IMR-90 (cell line): ENCODE data around the gene ANK2. TPM values are rescaled to one million over a fixed set of nuclear protein-coding genes. Genes with fewer than 3 reads are reported as not detected.

Experiments
- ATAC-seq: fragments of 200-7000 bp; cut with Tn5 transposase; 2 replicates; pipeline ENCODE4 v1.9.1; 2020; ENCODE audit warnings: low read depth, mild to moderate bottlenecking, moderate library complexity
- BruUV-seq: library from RNA; stranded (reverse); fragments of 400-500 nt; replicated peaks from 2 replicates; lab custom pipeline; 2021; lab: Mats Ljungman, UMichigan
- CTCF ChIA-PET: fragments of 300-600 bp; formaldehyde crosslinking; extraction: SDS; loops from one replicate; lab custom pipeline; 2021; ENCODE audit warnings: antibody characterized with exemption; lab: Yijun Ruan, JAX
- POLR2A ChIA-PET: fragments of 300-600 bp; sonication (Branson Sonifier 250); formaldehyde crosslinking; loops from one replicate; lab custom pipeline; 2022; ENCODE audit warnings: antibody characterized with exemption; ENCODE audit not compliant: unreplicated experiment; lab: Charles Lee
- DNase-seq: peaks from one replicate; pipeline ENCODE4 v3.0.0; 2013
- H2AFZ ChIP-seq: replicated peaks from 2 replicates; pipeline ENCODE3; 2013; ENCODE audit warnings: low read length, mild to moderate bottlenecking; ENCODE audit not compliant: poor library complexity
- H2AK5ac ChIP-seq: 2 replicates; pipeline ENCODE4 v1.6.1; 2013; ENCODE audit warnings: low read depth, low read length, inconsistent platforms
- H2AK9ac ChIP-seq: replicated peaks from 2 replicates; pipeline ENCODE3; 2013; ENCODE audit warnings: mild to moderate bottlenecking, low read depth, low read length, moderate library complexity; ENCODE audit not compliant: poor library complexity
- H2BK120ac ChIP-seq: 2 replicates; pipeline ENCODE4 v1.6.1; 2013; ENCODE audit warnings: low read depth, low read length, inconsistent platforms
- H2BK15ac ChIP-seq: 3 replicates; pipeline ENCODE4 v1.6.1; 2013; ENCODE audit warnings: low read depth, low read length, inconsistent platforms
- H2BK20ac ChIP-seq: 2 replicates; pipeline ENCODE4 v1.6.1; 2013; ENCODE audit warnings: low read depth, mild to moderate bottlenecking, inconsistent platforms, low read length, moderate library complexity
- H2BK5ac ChIP-seq: 2 replicates; pipeline ENCODE4 v1.6.1; 2013; ENCODE audit warnings: mild to moderate bottlenecking, low read depth, low read length, inconsistent platforms; ENCODE audit not compliant: poor library complexity, severe bottlenecking
- H3K14ac ChIP-seq: replicated peaks from 2 replicates; pipeline ENCODE4 v1.6.1; 2013; ENCODE audit warnings: low read depth, low read length, inconsistent platforms
- H3K18ac ChIP-seq: 2 replicates; pipeline ENCODE4 v1.6.1; 2013; ENCODE audit warnings: low read depth, low read length, control low read depth
- H3K23ac ChIP-seq: 2 replicates; pipeline ENCODE4 v1.6.1; 2013; ENCODE audit warnings: low read depth, low read length, inconsistent platforms
- H3K27ac ChIP-seq: 2 replicates; pipeline ENCODE4 v1.5.1; 2013; ENCODE audit warnings: mild to moderate bottlenecking, control low read depth, low read length; ENCODE audit not compliant: insufficient read depth
- H3K27me3 ChIP-seq: 2 replicates; pipeline ENCODE4 v1.6.1; 2013; ENCODE audit warnings: low read length; ENCODE audit not compliant: control insufficient read depth, insufficient read depth
- H3K36me3 ChIP-seq: 2 replicates; pipeline ENCODE4 v1.6.1; 2013; ENCODE audit warnings: low read length, mixed read lengths; ENCODE audit not compliant: control insufficient read depth, insufficient read depth
- H3K4ac ChIP-seq: 2 replicates; pipeline ENCODE4 v1.6.1; 2013; ENCODE audit warnings: low read depth, low read length, inconsistent platforms
- H3K4me1 ChIP-seq: 2 replicates; pipeline ENCODE4 v1.6.1; 2013; ENCODE audit warnings: low read length, mixed read lengths; ENCODE audit not compliant: control insufficient read depth, insufficient read depth
- H3K4me2 ChIP-seq: 2 replicates; pipeline ENCODE4 v1.6.1; 2013; ENCODE audit warnings: low read depth, mild to moderate bottlenecking, control low read depth, low read length, moderate library complexity
- H3K4me3 ChIP-seq: 2 replicates; pipeline ENCODE4 v1.5.1; 2013; ENCODE audit warnings: low read depth, mild to moderate bottlenecking, control low read depth, low read length, moderate library complexity; ENCODE audit not compliant: insufficient read depth
- H3K56ac ChIP-seq: 2 replicates; pipeline ENCODE4 v1.6.1; 2013; ENCODE audit warnings: low read length, inconsistent platforms; ENCODE audit not compliant: insufficient read depth; ENCODE audit errors: extremely low read depth
- H3K79me1 ChIP-seq, 2 experiments: 2 replicates each; pipeline ENCODE4 v1.6.1; 2013; ENCODE audit warnings: low read length in 2 of 2, inconsistent platforms in 1 of 2, low read depth in 1 of 2
- H3K9ac ChIP-seq: 2 replicates; pipeline ENCODE4 v1.6.1; 2013; ENCODE audit warnings: low read depth, low read length, control low read depth
- H3K9me1 ChIP-seq: 2 replicates; pipeline ENCODE4 v1.6.1; 2013; ENCODE audit warnings: low read length, inconsistent platforms; ENCODE audit not compliant: insufficient read depth
- H3K9me3 ChIP-seq: 2 replicates; pipeline ENCODE4 v1.6.1; 2013; ENCODE audit warnings: low read length; ENCODE audit not compliant: control insufficient read depth, insufficient read depth
- H4K20me1 ChIP-seq: 2 replicates; pipeline ENCODE4 v1.6.1; 2013; ENCODE audit warnings: low read length, inconsistent platforms; ENCODE audit not compliant: insufficient read depth
- H4K5ac ChIP-seq: 2 replicates; pipeline ENCODE4 v1.6.1; 2013; ENCODE audit warnings: mild to moderate bottlenecking, low read depth, low read length, control low read depth
- H4K8ac ChIP-seq, 2 experiments: 2 replicates each; pipeline ENCODE4 v1.6.1; 2013; ENCODE audit warnings: low read depth in 2 of 2, low read length in 2 of 2, control low read depth in 1 of 2, inconsistent platforms in 1 of 2
- H4K91ac ChIP-seq: 2 replicates; pipeline ENCODE4 v1.6.1; 2013; ENCODE audit warnings: low read depth, low read length, inconsistent platforms; ENCODE audit not compliant: insufficient read depth
- BHLHE40 ChIP-seq: fragments of 150-350 bp; IDR thresholded peaks from 2 replicates; pipeline ENCODE4 v1.6.1; 2016; ENCODE audit warnings: mild to moderate bottlenecking, low read depth, low read length
- FOS ChIP-seq: fragments of 150-350 bp; IDR thresholded peaks from 2 replicates; pipeline ENCODE4 v1.6.1; 2016; ENCODE audit warnings: low read depth, low read length
- MAFK ChIP-seq: IDR thresholded peaks from 2 replicates; pipeline ENCODE4 v1.6.1; 2012; ENCODE audit warnings: low read depth, low read length, improper control_type of control experiment
- MXI1 ChIP-seq: IDR thresholded peaks from 2 replicates; pipeline ENCODE4 v1.6.1; 2012; ENCODE audit warnings: low read depth, mild to moderate bottlenecking, low read length, moderate library complexity, borderline replicate concordance
- POLR2A ChIP-seq: IDR thresholded peaks from 2 replicates; pipeline ENCODE4 v1.6.1; 2012; ENCODE audit warnings: mild to moderate bottlenecking, low read depth, low read length
- RCOR1 ChIP-seq: IDR thresholded peaks from 2 replicates; pipeline ENCODE4 v1.6.1; 2012; ENCODE audit warnings: mild to moderate bottlenecking, low read length, improper control_type of control experiment; ENCODE audit not compliant: insufficient replicate concordance
- WGBS, 2 experiments: methylation state at CpG; one replicate each; pipeline versions ENCODE4 v1.1.5 to v1.1.7; 2013; ENCODE audit warnings: missing lambda C conversion rate in 2 of 2; ENCODE audit not compliant: insufficient read length in 1 of 2; ENCODE audit errors: extremely low coverage in 2 of 2; 5-methylcytosine and 5-hydroxymethylcytosine counted together
- dilution Hi-C: fragments of 300-500 bp; cut with HindIII; formaldehyde crosslinking; loops from one replicate; pipeline ENCODE4 v1.14.3; 2018; ENCODE audit warnings: low sequenced_read_pairs; ENCODE audit not compliant: unreplicated experiment
- in situ Hi-C: fragments of 300-500 bp; cut with MboI; formaldehyde crosslinking; loops from 3 replicates; pipeline ENCODE4 v1.14.3; 2019; ENCODE audit warnings: low sequenced_read_pairs, inconsistent platforms, mixed read lengths
- intact Hi-C: fragments of 100-400 bp; cut with micrococcal nuclease; formaldehyde crosslinking; loops from 2 replicates; pipeline ENCODE4 v1.10.0; 2022
- polyA plus RNA-seq, 3 experiments: library from polyadenylated mRNA; depleted of rRNA; stranded (reverse); fragments of >200 nt; gene quantifications; 2 replicates each; pipeline ENCODE4 v1.2.3, GENCODE V29; 2012; ENCODE audit warnings: low replicate concordance in 1 of 3
- total RNA-seq: library from RNA; depleted of rRNA; stranded (reverse); fragments of >200 nt; gene quantifications from 2 replicates; pipeline ENCODE4 v1.2.3, GENCODE V29; 2012
- TF ChIP-seq, protein P1 (sequence below): conservative IDR thresholded peaks from 2 replicates; pipeline ENCODE4 v1.5.1; 2012; ENCODE audit warnings: mild to moderate bottlenecking, low read depth, low read length, improper control_type of control experiment

Gene ANK2
- total and polyA plus RNA-seq, 2 of the 4 experiments (the other 2 are of a cell fraction), result 0.82 to 6.6 TPM

DNA sequence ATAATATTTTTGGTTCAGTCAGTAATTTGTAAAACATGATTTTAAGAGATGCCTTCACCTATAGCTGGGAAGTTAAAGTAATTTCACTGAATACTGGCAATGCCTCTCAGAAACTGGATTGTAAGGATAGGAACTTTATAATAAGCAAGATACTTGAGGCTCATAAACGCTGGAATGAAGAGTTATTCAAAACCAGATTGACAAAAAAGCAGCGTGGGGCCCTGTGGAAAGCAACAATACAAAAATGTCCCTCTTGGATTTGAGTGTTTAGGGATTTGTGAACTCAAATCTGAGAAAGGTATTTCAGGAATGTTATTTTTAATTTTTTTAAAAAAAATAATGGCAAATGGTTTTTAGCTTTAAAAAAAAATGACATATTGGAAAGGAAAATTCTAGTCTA is 94.6 kb downstream of the ANK2 start:
- ChIA-PET POLR2A (no interaction called here), CTCF (interaction anchor here (0.9 kb wide), 1 partner anchor 9 kb away, joined by 4 read pairs; no protein-coding TSS in a partner anchor)
- Histone ChIP-seq H3K27ac (no peak overlapping the region), H3K4ac (no peak overlapping the region), H3K9me3 (no peaks in the 10 kb centered on the region), H3K79me1 (no peaks in the 10 kb centered on the region), H3K4me3 (no peak overlapping the region), H4K8ac (no peak overlapping the region), H3K23ac (no peak overlapping the region), H3K9ac (no peak overlapping the region), H2BK5ac (no peak overlapping the region), H3K18ac (no peak overlapping the region), H4K20me1 (no peaks in the 10 kb centered on the region), H2AK5ac (no peak overlapping the region), H2AFZ (no peak overlapping the region), H3K4me1 (peaks cover 3% of the 10 kb centered on the region; the same call in 1 of the 2 replicates), H3K27me3 (no peaks in the 10 kb centered on the region), H2BK20ac (no peak overlapping the region), H3K14ac (no peak overlapping the region), H2AK9ac (no peak overlapping the region), H3K36me3 (no peaks in the 10 kb centered on the region), H3K56ac (no peak overlapping the region), H3K4me2 (no peak overlapping the region), H4K91ac (no peak overlapping the region), H2BK15ac (no peak overlapping the region), H3K9me1 (no peaks in the 10 kb centered on the region), H4K5ac (no peak overlapping the region), H2BK120ac (no peak overlapping the region)
- no TSS peak for BruUV-seq
- intact Hi-C loops (no loop called here), in situ Hi-C loops (no loop called here), dilution Hi-C loops (no loop called here)
- no CpG with 5 or more reads among the region's 2 CpGs for WGBS, 2 experiments
- DNase-seq (no peak), ATAC-seq (no peak)
- TF ChIP-seq, protein P1, sequence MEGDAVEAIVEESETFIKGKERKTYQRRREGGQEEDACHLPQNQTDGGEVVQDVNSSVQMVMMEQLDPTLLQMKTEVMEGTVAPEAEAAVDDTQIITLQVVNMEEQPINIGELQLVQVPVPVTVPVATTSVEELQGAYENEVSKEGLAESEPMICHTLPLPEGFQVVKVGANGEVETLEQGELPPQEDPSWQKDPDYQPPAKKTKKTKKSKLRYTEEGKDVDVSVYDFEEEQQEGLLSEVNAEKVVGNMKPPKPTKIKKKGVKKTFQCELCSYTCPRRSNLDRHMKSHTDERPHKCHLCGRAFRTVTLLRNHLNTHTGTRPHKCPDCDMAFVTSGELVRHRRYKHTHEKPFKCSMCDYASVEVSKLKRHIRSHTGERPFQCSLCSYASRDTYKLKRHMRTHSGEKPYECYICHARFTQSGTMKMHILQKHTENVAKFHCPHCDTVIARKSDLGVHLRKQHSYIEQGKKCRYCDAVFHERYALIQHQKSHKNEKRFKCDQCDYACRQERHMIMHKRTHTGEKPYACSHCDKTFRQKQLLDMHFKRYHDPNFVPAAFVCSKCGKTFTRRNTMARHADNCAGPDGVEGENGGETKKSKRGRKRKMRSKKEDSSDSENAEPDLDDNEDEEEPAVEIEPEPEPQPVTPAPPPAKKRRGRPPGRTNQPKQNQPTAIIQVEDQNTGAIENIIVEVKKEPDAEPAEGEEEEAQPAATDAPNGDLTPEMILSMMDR, result no peak
- no peak for TF ChIP-seq RCOR1
- TF ChIP-seq BHLHE40, result no peak
- no peak for TF ChIP-seq MXI1
- no peak for TF ChIP-seq MAFK
- no peak for TF ChIP-seq POLR2A
- no peak for TF ChIP-seq FOS
